ENCODE results near the gene MAGEB4.
"Not testable (repeated sequence)": the region's sequence is repeated elsewhere in the genome, so short reads cannot be mapped to it uniquely, and the experiment has no call there.

Gene MAGEB4, protein sequence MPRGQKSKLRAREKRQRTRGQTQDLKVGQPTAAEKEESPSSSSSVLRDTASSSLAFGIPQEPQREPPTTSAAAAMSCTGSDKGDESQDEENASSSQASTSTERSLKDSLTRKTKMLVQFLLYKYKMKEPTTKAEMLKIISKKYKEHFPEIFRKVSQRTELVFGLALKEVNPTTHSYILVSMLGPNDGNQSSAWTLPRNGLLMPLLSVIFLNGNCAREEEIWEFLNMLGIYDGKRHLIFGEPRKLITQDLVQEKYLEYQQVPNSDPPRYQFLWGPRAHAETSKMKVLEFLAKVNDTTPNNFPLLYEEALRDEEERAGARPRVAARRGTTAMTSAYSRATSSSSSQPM

DNA sequence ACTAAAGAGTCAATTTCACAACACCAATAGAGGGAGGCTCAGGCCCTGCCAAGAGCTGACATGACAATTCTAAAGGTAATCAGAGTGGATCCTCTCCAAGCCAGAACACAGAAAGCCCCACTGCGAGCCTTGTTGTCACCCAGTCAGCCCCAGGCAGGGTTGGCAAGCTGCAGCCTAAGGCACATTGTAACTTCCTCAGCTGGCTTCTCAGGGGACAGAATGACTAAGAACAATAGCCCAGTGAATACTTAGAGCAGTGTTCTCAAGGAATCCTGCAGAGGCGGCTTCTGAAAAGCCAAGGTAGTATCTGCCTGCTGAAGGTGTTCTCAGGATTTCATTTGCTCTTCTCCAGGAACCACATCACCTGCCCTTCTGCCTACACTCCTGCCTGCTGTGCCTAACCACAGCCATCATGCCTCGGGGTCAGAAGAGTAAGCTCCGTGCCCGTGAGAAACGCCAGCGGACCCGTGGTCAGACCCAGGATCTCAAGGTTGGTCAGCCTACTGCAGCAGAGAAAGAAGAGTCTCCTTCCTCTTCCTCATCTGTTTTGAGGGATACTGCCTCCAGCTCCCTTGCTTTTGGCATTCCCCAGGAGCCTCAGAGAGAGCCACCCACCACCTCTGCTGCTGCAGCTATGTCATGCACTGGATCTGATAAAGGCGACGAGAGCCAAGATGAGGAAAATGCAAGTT, at the start of gene MAGEB4:
MAGEB4 (plus strand) TSS at position 277 of the 692 bp plus-strand sequence; CDS start at position 413, 136 bp downstream.
- DNase-seq (ENCODE audit: low read depth) = no peak

DNA sequence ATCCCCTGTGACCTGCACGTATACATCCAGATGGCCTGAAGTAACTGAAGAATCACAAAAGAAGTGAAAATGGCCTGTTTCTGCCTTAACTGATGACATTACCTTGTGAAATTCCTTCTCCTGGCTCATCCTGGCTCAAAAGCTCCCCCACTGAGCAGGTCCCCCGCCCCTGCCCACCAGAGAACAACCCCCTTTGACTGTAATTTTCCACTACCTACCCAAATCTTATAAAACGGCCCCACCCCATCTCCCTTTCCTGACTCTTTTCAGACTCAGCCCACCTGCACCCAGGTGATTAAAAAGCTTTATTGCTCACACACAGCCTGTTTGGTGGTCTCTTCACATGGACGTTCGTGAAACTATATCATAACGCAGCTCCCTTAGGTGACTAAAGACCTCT, 47.9 kb upstream of the MAGEB4 start:
- DNase-seq (ENCODE audit: low read depth) = not testable (repeated sequence)

DNA sequence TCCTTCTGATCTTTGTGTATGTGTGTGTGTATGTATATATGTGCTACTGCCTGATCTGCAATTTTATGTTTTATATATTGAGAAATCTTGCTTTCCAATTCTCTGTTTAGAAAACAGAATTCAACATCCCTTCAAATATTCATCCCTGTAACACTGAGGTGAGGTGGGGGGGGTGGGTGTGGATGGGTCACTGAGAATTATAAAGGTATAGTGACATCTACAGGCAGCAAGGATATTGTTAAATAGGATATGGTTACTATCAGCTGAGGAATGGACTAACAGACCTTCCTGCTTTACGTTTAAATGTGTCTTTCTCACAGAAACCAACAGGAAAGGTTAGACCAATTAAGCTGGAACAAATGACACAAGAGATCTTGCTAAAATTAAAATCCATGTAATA, 45.5 kb upstream of the MAGEB4 start:
- DNase-seq (ENCODE audit: low read depth) = no peak

DNA sequence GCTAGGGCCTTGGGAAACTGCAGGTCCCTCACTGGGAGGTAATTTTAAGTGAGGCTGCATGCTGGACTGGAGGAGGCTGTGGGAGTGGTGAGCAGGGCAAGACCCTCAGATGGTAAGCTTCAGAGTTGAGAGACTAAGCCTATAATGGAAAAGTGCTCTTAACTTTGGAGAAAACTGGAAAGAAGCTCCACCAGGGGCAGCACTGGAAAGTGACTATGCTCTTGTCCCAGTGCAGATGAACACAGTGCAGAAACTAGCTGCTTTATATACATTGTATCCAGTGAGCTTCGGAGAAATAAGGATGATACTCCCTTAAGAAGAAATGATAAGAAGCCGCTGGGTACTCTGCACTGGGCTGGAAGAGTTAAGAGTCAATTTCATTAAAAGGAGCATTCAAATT, 29.6 kb upstream of the MAGEB4 start:
- no peak for DNase-seq (ENCODE audit: low read depth)

DNA sequence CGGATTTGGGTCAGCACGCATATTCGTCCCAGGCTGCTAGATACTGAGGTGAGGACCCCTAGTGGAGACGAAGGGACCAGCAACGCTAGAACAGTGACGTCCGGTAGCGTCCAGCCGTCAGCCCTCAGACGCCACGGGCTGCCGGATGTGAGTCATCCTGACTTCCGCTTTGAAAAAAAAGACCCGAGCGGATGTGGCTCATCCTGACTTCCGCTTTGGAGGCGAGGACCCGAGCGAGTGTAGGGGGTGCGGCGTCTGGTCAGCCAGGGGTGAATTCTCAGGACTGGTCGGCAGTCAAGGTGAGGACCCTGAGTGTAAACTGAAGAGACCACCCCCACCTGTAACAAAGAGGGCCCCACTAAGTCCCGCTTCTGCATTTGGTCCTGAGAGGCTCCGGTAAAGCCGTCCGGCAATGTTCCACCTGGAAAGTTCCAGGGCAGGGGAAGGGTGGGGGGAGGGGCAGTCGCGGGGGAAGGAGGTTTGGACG, 26.4 kb upstream of the MAGEB4 start, which contains the start of gene MAGEB2:
MAGEB2 (plus strand) TSS at position 207 of the 487 bp plus-strand sequence. CDS start 3,018 bp downstream, outside the sequence.
- DNase-seq (ENCODE audit: low read depth) = no peak

DNA sequence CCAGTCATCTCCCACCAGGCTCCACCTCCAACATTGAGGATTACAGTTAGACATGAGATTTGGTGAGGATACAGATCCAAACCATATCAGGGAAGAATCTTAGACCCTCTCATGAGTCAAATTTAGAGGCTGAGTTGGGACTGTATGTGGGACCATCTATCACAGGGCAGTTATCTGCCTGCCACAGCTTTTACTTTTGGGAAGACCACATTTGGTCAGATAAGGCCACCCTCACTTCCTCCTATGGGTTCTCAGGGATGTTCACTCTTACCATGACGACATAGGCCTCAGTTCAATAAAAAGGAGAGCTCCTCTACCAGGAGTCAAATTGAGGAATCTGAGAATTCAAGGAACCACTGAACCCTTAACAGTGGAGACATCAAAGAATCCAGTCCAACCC, 24.3 kb upstream of the MAGEB4 start:
- DNase-seq (ENCODE audit: low read depth) = no peak

DNA sequence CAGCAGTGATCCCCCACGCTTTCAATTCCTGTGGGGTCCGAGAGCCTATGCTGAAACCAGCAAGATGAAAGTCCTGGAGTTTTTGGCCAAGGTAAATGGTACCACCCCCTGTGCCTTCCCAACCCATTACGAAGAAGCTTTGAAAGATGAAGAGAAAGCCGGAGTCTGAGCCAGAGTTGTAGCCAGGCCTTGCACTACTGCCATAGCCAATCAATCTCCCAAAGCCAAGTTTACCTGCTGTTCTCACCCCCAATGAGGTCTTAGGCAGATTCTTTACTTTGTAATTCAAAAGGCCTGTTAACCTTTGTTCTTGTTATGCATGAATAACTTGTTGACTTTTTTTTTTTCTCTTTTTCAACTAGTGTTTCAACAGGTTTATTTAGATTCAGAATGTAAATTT, 22.4 kb upstream of the MAGEB4 start:
- no peak for DNase-seq (ENCODE audit: low read depth)

DNA sequence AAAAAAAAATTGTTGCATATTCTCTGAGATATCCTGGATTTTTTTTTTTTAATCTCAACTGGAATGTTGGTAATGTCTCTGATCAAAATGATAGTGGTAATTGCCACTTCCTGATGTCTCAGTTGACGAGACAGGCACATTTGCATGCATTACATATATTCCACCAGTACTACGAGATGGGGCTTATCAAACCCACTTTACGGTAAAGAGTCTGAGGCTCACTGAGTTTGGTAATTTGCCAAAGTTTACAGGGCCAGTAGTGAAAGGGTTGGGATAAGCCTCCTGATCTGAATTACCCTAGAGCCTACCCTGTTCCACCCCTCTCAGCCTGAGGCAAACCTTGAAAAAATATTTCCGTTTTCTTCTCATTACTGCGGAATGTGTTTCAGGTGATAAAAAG, 21.1 kb upstream of the MAGEB4 start:
- no peak for DNase-seq (ENCODE audit: low read depth)

DNA sequence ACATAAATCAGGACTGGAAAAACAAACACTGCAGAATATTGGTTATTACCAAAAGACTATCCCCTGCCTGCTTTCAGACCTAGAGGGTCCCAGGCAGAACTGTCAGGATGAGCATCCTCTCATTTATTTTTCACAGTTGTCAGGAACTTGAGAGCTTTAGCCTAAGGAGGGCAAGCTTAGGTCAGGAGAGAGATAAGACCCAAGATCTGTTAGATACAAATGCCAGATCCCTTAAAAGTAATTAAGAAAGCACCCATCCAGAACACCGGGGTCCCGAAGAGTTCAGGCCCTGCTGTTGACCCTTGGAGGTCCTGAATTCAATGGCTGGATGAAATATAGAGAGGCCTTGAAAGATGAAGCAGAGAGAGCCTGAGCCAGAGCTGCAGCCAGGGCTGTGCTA, 17.3 kb upstream of the MAGEB4 start:
- DNase-seq (ENCODE audit: low read depth) = no peak

DNA sequence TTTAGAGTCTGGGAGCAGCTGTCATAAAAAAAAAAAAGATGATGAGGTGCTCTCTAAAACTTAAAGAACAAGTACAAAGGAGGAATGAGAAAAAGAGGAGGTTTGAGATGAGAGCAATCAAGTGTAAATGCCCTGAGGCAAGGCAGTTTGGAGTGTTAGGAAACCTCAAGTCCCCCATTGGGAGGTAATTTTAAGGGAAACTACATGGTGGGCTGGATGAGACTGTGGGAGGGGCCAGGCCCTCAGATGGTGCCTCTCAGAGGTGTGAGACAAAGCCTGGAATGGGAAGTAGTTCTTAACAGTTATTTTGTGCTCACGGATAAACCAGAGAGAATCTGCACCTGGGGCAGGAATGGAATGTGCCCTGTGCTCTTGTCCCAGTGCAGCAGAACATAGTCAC, 13.3 kb upstream of the MAGEB4 start:
- DNase-seq (ENCODE audit: low read depth) = no peak

DNA sequence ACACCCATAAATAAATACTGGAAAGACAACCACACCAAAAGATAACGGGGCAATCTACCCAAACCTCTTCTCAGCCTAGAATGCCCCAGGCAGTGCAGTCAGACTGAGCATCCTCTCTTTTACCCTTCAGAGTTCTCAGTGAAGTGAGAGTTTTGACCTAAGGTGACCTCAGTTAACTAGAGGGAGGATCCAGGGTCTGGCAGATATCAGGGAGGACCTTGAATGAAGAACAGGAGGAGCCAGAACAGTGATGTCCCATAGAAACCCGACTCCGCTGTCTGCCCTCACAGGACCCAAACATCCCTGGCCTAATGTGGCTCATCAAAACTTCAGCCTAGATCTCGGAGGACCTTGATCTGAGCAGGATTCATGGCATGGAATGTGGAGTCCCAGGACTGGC, 11.4 kb upstream of the MAGEB4 start, which contains the start of gene MAGEB3:
MAGEB3 (plus strand) TSS at position 263 of the 400 bp plus-strand sequence. CDS start 5,268 bp downstream, outside the sequence.
- no peak for DNase-seq (ENCODE audit: low read depth)

DNA sequence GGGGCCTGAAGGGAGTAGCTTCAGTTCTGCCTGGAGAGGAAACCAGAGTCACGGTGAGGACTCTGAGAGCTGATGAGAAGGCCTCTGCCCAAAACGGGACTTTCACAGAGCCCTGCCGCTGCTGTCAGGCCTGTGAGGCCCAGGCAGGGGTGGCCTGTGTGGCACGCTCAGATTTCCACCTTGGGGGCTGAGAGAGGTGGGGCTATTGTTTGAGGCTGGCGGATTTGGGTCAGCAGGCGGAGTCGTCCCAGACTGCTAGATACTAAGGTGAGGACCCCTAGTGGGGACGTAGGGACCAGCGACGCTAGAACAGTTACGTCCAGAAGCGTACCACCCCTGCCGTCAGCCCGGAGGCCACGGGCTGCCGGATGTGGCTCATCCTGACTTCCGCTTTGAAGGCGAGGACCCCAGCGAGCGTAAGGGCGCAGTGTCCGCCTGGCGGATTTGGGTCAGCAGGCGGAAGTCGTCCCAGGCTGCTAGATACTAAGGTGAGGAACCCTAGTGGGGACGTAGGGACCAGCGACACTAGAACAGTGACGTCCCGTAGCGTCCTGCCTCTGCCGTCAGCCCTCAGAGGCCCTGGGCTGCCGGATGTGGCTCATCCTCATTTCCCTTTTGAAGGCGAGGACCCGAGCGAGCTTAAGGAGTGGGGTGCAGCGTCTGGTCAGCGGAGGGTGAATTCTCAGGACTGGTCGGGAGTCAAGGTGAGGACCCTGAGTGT, 5.1 kb downstream of the MAGEB4 start, which contains the start of gene MAGEB1:
MAGEB1 (plus strand) TSS at position 378 of the 721 bp plus-strand sequence. CDS start 3,348 bp downstream, outside the sequence.
- no peak for DNase-seq (ENCODE audit: low read depth)

DNA sequence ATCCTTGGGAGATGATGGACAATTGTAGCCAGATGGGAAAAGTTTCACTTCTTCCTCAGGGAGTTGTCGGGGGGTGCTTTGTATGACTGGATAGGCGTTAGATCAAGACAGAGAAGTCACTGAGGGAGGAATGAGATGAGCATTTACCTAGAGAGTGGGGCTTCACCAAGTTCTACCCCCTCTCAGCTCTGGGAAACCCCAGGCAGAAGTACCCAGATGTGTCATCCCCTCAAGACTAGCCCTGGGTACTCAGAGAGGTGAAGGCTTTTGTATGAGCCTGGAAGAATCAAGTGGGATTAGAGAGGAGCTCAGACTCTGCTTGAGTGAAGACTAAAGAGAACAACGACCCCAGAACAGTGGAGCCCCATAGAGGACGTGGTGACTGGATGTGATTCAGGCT, 7.1 kb downstream of the MAGEB4 start:
- no peak for DNase-seq (ENCODE audit: low read depth)

DNA sequence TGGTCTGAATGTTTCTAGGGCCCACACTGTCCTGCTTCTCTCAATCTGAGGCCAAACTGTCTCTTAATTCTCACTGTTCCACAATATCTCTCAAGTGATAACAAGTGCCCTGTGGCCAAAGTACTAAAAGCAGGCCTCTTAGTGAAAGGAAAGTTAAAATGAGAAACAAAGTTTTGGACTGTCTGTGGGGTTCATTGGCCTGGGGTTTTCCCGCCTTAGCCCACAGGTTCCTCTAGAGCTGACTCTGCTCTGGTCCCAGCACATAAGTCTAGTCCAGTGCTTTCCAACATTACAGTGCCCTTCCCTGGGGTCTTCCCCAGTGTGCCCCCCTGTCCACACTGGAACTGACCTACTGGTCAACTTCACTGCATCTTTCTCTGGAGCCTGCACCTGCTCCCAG, 11.5 kb downstream of the MAGEB4 start:
- DNase-seq (ENCODE audit: low read depth) = no peak

DNA sequence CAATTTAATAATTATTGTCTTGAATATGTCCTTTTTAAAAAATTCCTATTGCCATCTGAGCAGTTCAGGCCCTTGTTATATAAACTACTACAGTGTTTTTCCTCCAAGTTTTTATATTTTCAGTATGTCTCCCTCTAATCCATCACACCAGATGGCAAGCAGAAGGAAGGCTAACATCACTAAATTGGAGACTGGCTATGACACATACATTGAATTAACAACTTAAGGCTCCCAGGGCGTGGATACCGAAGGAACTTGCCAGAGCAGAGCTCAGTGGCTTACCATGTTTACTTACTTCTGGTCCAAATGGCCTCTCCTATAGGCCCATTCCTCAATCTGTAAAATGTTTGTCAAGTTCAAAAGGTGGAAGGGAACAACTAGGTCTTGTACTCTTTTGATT, 18.1 kb downstream of the MAGEB4 start:
- no peak for DNase-seq (ENCODE audit: low read depth)

DNA sequence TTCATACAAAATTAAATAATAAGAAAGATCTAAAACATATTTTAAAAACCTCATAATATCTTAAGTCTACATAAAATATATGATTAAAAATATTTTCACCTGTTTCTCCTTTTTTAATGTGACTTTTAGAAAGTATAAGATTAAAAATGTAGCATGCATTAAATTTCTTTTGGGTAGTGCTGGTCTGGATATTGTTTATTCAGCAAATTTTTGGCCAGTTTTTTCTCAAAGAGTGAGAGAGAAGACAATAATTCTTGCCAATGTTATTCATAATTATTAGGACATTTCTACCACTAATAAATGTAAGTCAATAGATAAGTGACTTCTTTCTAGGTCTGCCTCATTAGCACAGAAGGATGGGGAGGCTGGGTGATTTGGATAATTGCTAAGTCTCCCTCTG, 19.2 kb downstream of the MAGEB4 start:
- no peak for DNase-seq (ENCODE audit: low read depth)

DNA sequence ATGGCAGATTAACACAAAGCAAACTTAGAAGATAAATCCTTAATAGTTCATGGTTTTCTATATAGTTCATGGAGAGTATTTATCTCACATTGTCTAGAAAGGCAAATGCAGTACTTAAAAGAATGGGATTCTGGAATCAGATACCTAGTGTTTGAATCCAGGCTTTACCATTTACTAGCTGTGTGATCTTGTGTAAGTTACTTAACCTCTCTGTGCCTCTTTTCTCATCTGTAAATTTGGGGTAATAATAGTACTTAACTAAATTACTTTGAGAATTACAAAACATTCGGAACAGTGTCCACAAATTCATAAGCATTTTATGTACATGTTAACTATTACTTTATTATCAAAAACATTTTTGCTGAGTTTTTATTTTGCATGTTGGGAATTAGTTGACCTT, 21.0 kb downstream of the MAGEB4 start:
- no peak for DNase-seq (ENCODE audit: low read depth)

DNA sequence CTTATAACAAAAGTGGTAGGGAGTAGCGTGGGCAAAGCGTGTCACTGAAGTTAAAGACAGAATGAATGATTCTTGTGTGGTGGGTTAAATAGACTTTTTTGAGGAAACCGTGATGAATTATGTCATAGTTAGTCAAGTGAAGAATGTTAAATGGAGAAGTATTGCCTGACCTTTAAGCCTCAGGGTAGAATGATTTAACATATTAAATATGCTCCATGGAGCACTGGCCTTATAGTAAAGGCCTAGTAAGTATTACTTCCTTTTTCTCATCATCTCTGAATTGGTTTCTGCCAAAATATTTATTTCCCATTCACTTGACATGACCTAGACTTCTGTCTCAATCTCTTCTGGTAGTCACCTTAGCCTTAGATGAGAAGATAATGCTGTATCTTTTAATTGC, 28.8 kb downstream of the MAGEB4 start:
- no peak for DNase-seq (ENCODE audit: low read depth)

DNA sequence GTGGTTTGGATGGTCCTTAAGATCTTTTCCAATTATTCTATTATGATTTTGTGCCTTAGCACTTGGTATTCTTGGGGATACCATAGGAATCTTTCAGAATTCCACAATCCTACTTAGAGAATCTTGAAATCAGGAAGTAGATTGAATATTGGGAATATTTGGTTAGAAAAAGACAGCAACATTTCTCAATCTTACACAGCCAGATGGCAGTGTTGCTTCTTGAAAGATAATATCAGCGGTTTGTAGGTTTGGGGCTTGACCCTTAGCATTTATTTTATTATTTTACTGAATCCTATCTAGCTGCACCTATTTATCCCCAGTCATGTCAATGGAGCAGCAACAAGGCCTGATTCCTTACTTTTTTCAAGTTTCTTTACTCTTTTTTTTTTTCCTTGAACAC, 33.7 kb downstream of the MAGEB4 start:
- DNase-seq (ENCODE audit: low read depth) = no peak

DNA sequence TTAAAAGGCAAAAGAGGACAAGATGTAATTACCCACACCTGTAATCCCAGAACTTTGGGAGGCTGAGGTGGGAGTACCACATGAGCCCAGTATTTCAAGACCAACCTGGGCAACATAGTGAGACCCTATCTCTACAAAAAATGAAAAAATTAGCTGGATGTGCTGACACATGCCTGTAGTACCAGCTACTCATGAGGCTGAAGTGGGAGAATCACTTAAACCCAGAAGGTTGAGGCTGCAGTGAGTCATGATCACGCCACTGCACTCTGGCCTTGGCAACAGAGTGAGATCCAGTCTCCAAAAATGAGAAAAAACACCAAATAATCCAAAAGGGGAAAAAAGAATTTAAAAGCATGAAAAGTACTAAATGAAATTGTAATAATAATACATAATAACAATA, 36.6 kb downstream of the MAGEB4 start:
- no peak for DNase-seq (ENCODE audit: low read depth)

DNA sequence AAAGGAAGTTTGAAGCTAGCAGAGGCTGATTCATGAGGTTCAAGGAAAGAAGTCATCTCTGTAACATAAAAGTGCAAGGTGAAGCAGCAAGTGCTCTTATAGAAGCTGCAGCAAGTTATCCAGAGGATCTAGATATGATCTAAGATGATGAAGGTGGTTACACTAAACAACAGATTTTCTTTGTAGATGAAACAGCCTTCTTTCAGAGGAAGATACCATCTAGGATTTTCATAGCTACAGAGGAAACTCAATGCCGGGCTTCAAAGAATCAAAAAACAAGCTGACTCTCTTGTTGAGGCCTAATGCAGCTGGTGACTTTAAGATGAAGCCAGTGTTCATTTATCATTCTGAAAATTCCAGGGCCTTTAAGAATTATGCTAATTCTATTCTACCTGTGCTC, 38.6 kb downstream of the MAGEB4 start:
- DNase-seq (ENCODE audit: low read depth) = no peak

DNA sequence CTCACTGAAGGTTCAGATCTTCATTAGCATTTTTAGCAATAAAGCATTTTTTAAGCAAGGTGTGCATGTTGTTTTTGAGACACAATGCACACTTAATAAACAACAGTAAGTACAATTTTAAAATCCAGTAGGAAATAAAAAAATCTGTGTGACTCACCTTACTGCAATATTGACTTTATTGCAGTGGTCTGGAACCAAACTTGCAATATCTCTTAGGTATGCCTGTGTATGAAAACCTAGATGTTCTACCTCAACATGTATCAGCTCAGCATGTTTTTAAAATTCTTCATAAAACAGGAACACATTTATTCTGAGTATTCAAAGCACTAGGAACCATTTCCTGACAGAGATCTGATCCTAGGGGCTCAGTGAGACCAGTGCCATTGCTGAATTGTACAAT, 40.7 kb downstream of the MAGEB4 start:
- DNase-seq (ENCODE audit: low read depth) = no peak

Data from stimulated activated CD4-positive, alpha-beta T cell treated with anti-CD3 and anti-CD28 coated beads, Interleukin-2, amount 100 ng/mL, for 4 hours (primary cell).